ENCODE measurements around the gene SNX21. TPM values are rescaled to one million over a fixed set of nuclear protein-coding genes. Genes with fewer than 3 reads are reported as not detected.

SNX21 gene
- total RNA-seq, 1 experiment from 2014 or later = 11.9 TPM

DNA sequence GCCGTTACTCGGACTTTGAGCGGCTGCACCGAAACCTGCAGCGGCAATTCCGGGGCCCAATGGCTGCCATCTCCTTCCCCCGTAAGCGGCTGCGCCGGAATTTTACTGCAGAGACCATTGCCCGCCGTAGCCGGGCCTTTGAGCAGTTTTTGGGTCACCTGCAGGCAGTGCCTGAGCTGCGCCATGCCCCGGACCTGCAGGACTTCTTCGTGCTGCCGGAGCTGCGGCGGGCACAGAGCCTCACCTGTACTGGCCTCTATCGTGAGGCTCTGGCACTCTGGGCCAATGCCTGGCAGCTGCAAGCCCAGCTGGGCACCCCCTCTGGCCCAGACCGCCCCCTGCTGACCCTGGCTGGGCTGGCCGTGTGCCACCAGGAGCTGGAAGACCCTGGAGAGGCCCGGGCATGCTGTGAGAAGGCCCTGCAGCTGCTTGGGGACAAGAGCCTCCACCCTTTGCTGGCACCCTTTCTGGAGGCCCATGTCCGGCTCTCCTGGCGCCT is 7.2 kb downstream of the SNX21 start:
- no peak for ATAC-seq
- ChIA-PET RAD21 (ENCODE audit: low non-redundant PET in 1 of 2, low total read pairs in 2 of 2, uncharacterized antibody in 2 of 2, unreplicated experiment in 2 of 2) (no interaction called here), CTCF (no interaction called here)

DNA sequence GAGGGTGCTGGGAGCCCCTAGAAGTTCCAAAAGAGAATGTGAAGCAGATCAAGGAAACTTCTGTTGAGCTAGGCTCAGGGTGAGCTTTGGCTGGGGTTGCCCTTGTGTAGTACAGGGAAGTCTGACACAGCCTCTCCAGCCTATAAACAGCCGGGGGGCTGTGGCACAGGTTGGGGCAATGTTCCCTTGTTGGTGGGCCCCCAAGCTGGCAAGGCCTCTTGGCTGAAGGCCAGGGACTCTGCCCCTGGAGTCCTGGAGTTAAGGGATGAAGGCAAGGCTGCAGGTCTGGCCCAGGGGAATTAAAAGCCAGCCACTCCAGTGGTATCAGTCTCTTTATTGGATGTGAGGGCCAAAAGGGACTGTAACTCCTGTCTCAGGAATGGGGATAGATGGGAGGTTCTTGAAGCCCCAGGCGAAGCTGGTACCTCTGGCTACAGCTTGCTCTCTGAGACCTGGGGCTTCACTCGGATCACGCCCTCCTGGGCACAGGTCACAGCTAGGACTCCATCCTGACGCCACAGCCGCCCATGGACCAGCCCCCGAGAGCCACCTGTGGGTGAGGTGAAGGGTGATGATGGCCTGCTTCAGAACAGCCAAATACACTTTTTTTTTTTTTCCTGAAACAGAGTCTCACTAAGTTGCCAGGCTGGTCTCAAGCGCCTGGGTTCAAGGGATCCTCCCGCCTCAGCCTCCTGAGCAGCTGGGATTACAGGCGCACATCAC is 8.0 kb downstream of the SNX21 start:
- no peak overlapping the region for H2AFZ ChIP-seq (ENCODE audit: low read depth, low read length, poor library complexity, severe bottlenecking)
- H3K36me3 ChIP-seq (ENCODE audit: control insufficient read depth in 1 of 2, insufficient read depth in 2 of 2, low read length in 2 of 2) = no peaks in the 10 kb centered on the region; a peak in 1 of 4 replicates
- CTCF ChIA-PET = no interaction called here
- H3K27ac ChIP-seq (ENCODE audit: low read depth, low read length) = no peak overlapping the region
- no peaks in the 10 kb centered on the region for H3K4me1 ChIP-seq (ENCODE audit: control insufficient read depth in 1 of 2, insufficient read depth in 2 of 2, low read length in 2 of 2)
- POLR2A ChIA-PET = no interaction called here
- H3K79me2 ChIP-seq (ENCODE audit: insufficient read depth, low read length) = no peaks in the 10 kb centered on the region
- DNase-seq (ENCODE audit: low read depth, low spot score) (no peak), ATAC-seq (no peak)
- H3K9me3 ChIP-seq (ENCODE audit: control insufficient read depth in 1 of 2, insufficient read depth in 1 of 2, low read depth in 1 of 2, low read length in 2 of 2) = no peaks in the 10 kb centered on the region
- no peaks in the 10 kb centered on the region for H3K9me2 ChIP-seq (ENCODE audit: insufficient read depth)
- intact Hi-C loops (cut with micrococcal nuclease) = no loop called here
- H3K9ac ChIP-seq (ENCODE audit: low read length) = no peak overlapping the region
- H3K4me2 ChIP-seq (ENCODE audit: low read length) = no peak overlapping the region
- H3K4me3 ChIP-seq (replicated peaks in 1 of 2; ENCODE audit: low read depth in 1 of 2, low read length in 2 of 2) = no peak overlapping the region
- BruUV-seq (replicated peaks) = no TSS peak
- H3K27me3 ChIP-seq (ENCODE audit: insufficient read depth, low read length) = no peaks in the 10 kb centered on the region
- H4K20me1 ChIP-seq (ENCODE audit: insufficient read depth) = no peaks in the 10 kb centered on the region
- RAD21 ChIA-PET (ENCODE audit: low non-redundant PET in 1 of 2, low total read pairs in 2 of 2, uncharacterized antibody in 2 of 2, unreplicated experiment in 2 of 2) = no interaction called here
- TF ChIP-seq POLR2A (IDR thresholded peaks at IDR 0.05; ENCODE audit: borderline replicate concordance, extremely low read depth, insufficient read depth, insufficient read length) (no peak), YY1 (IDR thresholded peaks at IDR 0.05; ENCODE audit: extremely low read depth, insufficient replicate concordance, low read depth, low read length) (no peak), JUND (IDR thresholded peaks at IDR 0.05) (no peak), ELF1 (IDR thresholded peaks at IDR 0.05; ENCODE audit: borderline replicate concordance, low read depth) (no peak), POLR2AphosphoS5 (IDR thresholded peaks at IDR 0.05; ENCODE audit: low read depth, low read length) (no peak), ZNF274 (IDR thresholded peaks at IDR 0.05; ENCODE audit: low read depth, low read length) (no peak), RAD21 (IDR thresholded peaks at IDR 0.05; ENCODE audit: low read depth) (no peak), EZH2phosphoT487 (IDR thresholded peaks at IDR 0.05; ENCODE audit: borderline replicate concordance) (no peak), ZFX (IDR thresholded peaks at IDR 0.05) (no peak), CBX3 (IDR thresholded peaks at IDR 0.05; ENCODE audit: low read depth) (no peak), EGR1 (IDR thresholded peaks at IDR 0.05; ENCODE audit: low read depth) (no peak), FOSL1 (IDR thresholded peaks at IDR 0.05; ENCODE audit: low read depth) (no peak)
- TF ChIP-seq, protein P1, sequence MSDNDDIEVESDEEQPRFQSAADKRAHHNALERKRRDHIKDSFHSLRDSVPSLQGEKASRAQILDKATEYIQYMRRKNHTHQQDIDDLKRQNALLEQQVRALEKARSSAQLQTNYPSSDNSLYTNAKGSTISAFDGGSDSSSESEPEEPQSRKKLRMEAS (IDR thresholded peaks at IDR 0.05) = no peak
- TF ChIP-seq, protein P2, sequence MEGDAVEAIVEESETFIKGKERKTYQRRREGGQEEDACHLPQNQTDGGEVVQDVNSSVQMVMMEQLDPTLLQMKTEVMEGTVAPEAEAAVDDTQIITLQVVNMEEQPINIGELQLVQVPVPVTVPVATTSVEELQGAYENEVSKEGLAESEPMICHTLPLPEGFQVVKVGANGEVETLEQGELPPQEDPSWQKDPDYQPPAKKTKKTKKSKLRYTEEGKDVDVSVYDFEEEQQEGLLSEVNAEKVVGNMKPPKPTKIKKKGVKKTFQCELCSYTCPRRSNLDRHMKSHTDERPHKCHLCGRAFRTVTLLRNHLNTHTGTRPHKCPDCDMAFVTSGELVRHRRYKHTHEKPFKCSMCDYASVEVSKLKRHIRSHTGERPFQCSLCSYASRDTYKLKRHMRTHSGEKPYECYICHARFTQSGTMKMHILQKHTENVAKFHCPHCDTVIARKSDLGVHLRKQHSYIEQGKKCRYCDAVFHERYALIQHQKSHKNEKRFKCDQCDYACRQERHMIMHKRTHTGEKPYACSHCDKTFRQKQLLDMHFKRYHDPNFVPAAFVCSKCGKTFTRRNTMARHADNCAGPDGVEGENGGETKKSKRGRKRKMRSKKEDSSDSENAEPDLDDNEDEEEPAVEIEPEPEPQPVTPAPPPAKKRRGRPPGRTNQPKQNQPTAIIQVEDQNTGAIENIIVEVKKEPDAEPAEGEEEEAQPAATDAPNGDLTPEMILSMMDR (IDR thresholded peaks at IDR 0.05 in 2 of 3, conservative IDR thresholded peaks at IDR 0.05 in 1 of 3; ENCODE audit: borderline replicate concordance in 1 of 3, insufficient read depth in 1 of 3, low read depth in 2 of 3, low read length in 2 of 3) = no peak
- TF ChIP-seq, protein P3, sequence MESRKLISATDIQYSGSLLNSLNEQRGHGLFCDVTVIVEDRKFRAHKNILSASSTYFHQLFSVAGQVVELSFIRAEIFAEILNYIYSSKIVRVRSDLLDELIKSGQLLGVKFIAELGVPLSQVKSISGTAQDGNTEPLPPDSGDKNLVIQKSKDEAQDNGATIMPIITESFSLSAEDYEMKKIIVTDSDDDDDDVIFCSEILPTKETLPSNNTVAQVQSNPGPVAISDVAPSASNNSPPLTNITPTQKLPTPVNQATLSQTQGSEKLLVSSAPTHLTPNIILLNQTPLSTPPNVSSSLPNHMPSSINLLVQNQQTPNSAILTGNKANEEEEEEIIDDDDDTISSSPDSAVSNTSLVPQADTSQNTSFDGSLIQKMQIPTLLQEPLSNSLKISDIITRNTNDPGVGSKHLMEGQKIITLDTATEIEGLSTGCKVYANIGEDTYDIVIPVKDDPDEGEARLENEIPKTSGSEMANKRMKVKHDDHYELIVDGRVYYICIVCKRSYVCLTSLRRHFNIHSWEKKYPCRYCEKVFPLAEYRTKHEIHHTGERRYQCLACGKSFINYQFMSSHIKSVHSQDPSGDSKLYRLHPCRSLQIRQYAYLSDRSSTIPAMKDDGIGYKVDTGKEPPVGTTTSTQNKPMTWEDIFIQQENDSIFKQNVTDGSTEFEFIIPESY (IDR thresholded peaks at IDR 0.05; ENCODE audit: extremely low read depth, insufficient replicate concordance, low read length) = no peak

More for the DNA sequence above, 7.2 kb downstream of the SNX21 start:
- DNase-seq (ENCODE audit: low read depth, low spot score) = no peak
- Histone ChIP-seq H3K9me2 (ENCODE audit: insufficient read depth) (no peaks in the 10 kb centered on the region), H3K4me2 (ENCODE audit: low read length) (no peak overlapping the region), H2AFZ (ENCODE audit: low read depth, low read length, poor library complexity, severe bottlenecking) (no peak overlapping the region), H3K4me3 (replicated peaks in 1 of 2; ENCODE audit: low read depth in 1 of 2, low read length in 2 of 2) (no peak overlapping the region), H3K9me3 (ENCODE audit: control insufficient read depth in 1 of 2, insufficient read depth in 1 of 2, low read depth in 1 of 2, low read length in 2 of 2) (no peaks in the 10 kb centered on the region), H3K4me1 (ENCODE audit: control insufficient read depth in 1 of 2, insufficient read depth in 2 of 2, low read length in 2 of 2) (peaks cover 3% of the 10 kb centered on the region in 2 experiments), H3K9ac (ENCODE audit: low read length) (no peak overlapping the region), H3K27me3 (ENCODE audit: insufficient read depth, low read length) (no peaks in the 10 kb centered on the region), H3K27ac (ENCODE audit: low read depth, low read length) (no peak overlapping the region), H3K79me2 (ENCODE audit: insufficient read depth, low read length) (no peaks in the 10 kb centered on the region), H4K20me1 (ENCODE audit: insufficient read depth) (no peaks in the 10 kb centered on the region), H3K36me3 (ENCODE audit: control insufficient read depth in 1 of 2, insufficient read depth in 2 of 2, low read length in 2 of 2) (no peaks in the 10 kb centered on the region; a peak in 1 of 4 replicates)
- TF ChIP-seq EGR1 (IDR thresholded peaks at IDR 0.05; ENCODE audit: low read depth) = no peak
- TF ChIP-seq, protein P4, sequence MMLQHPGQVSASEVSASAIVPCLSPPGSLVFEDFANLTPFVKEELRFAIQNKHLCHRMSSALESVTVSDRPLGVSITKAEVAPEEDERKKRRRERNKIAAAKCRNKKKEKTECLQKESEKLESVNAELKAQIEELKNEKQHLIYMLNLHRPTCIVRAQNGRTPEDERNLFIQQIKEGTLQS (IDR thresholded peaks at IDR 0.05) = no peak
- POLR2A ChIA-PET = interaction anchor here (1.4 kb wide), 1 partner anchor 9 kb away, joined by 3 read pairs; no protein-coding TSS in a partner anchor
- intact Hi-C loops (cut with micrococcal nuclease) = no loop called here
- no TSS peak for BruUV-seq (replicated peaks)
